Stimulated activated CD4-positive, alpha-beta T cell treated with anti-CD3 and anti-CD28 coated beads, Interleukin-1b, Interleukin-23, amount 100 ng/mL, for 48 hours (primary cell): ENCODE measurements around the gene KLF6.

ENCODE experiments used
- DNase-seq: peaks from one replicate; pipeline ENCODE4 v3.0.0-alpha.2; 2020

The KLF6 gene

DNA sequence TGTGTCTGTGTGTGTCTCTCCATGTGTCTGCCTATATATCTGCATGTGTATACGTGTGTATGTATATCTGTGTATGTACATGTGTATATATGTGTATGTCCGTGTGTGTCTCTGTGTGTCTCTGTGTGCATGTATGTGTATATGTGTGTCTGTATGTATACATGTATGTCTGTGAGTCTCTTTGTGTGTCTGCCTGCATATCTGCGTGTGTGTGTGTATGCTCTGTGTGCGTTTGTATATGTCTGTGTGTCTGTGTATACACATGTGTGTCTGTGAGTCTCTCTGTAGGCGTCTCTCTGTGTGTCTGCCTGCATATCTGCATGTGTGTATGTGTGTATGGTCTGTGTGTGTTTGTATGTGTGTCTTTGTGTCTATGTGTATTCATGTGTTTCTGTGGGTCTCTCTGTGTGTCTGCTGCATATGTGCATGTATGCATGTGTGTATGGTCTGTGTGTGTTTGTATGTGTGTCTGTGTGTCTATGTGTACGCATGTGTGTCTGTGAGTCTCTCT lies 23.7 kb upstream of the KLF6 start:
- no peak for DNase-seq

GRCh38 chr10:3807928-3808496 lies 23.0 kb upstream of the KLF6 start:
- DNase-seq: no peak

DNA sequence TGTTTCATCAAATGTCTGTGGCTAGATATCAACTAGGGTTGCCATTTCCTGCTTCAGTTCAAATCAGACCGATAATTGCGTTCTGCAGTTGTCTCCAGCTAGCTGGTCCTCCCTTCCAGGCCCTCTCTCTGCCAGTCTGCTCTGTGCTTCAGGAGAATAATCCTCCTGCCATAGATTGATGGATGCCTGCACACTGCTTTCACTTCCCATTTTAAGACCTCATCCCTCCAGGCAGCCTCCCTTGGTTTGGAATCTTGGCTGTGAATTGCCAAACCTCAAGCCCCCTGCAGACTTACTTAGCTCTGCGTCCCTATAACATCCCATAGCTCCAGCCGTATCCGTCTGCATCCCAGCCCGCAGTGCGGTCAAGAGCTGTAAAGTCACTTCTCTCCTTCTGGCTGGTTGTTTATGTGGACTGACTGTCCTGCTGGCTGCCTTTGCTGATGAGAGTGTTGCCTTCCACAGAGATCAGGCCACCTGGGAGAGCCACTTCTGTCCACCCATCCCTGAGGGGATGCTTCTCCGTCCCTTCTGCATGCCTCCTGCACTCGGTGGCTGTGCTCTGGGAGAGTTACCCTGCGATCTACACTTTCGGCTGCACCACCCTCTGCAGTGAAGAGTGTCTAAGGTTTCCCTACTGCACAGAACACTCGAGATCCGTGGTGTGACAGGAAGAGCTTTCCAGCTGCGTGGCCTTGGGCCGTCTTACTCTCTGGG lies 22.4 kb upstream of the KLF6 start:
- no peak for DNase-seq

DNA sequence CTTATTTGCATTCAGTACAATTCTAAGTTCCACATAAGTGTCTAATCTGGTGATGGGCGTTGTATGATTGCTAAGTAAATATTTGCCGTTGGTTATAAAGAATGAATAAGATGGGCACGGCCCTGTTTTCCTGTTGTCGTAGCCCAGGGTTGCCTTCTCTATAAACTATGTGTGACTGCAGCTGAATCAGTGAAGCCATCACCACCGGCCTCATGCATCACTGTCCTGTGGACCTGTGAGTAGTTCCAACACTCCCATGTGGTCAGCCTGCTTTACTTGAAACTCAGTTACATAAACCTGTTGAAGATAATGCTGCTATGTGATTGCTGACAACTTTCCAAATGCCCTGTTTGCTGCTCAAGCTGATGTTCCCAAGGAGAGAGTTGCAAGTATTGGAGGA lies 21.6 kb upstream of the KLF6 start:
- peak; percentile 43 for DNase-seq

DNA sequence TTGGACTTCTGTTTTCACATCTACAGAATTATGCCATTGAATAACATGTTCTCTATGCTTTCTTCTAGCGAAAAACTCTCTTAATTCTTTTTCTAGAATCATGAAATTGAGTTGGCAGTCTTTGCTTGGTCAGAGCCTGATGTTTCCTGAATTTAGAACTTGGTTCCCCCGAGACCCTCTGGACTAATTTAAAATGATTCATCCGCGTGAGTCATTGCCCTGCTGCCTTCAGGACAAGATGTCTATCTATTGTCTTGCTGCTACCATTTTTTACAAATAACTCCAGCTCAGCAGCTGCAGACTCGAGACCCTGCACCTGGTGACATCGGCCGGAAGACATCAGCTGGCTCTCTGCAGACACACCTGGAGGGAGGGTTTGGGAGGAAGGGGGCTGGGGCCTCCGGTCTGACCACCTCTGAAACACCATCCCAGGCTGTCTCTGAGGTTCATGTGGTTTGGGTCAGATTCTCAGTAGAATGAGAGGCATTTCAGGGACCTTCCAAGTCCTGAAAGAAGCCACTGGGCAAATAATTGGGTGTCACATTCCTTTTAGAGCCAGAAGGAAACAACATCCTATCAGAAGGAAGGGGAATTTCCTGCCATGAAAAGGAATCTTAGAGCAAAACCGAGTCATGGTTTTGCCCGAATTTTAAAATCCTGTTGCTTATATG lies 20.9 kb upstream of the KLF6 start:
- DNase-seq: peak; percentile 50

DNA sequence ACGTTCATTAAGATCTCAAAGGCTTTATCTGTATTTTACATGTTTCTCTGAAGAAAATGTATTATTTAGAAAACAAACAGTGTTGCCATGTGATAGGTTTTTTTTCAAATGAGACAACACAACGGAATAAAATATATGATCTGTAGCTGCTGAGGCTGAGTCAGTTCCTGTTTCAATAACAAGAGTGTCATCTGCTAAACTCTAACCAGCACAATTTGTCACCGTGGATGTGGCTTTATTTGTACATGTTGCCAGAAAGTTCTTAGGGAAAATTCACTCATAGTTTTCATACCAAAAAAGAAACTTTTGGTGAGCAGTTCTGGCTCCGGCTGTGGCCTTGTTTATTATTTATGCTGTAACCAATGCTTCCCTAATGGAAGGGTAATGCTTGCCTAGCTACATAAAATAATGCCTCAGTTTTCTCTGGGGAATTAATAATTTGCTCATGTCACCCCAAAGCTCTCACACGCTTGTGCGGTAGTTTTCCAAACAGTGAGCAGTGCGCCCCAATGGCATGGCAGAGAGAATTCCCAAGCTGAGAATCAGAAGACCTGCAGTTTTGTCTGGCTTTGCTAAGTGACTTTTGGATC lies 20.3 kb upstream of the KLF6 start:
- peak; percentile 66 for DNase-seq

DNA sequence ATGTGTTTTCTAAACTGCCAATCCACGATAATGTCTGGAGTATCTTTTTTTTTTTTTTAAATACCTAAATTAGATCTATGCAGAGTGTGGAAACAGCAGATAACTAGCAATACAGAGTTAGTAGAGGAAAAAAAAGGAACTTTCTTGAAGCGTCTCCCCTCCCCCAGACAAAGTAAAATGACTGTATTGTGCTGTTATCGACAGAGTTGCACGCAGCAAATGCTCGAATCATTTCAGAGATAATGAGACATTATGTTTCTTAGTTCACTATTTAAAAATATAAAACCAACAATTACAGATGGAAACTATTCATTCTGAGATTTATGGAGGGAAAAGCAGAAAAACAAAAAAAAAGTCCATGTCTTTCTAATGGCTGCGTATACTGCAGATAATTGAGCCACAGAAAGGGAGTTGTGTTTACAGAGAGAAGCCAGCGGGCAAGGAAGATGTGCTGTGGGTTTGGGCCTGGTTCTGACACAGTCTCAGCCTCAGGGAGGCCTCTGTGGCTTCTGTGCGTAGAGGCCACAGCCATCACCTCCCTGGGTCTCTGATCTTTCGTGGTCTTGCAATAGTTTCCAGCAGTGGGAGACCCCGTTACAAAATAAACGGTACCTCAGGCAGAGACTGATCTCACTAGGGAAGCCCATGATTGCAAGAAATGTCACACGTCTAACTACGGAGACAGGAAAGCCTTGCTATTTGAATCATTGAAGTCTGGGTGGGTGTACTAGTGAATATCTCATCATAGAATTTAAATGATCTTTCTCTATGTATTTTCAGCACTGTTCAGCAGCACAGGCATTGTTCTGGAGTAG lies 19.1 kb upstream of the KLF6 start:
- peak; percentile 76 for DNase-seq

GRCh38 chr10:3803295-3803926 lies 18.4 kb upstream of the KLF6 start:
- DNase-seq: peak; percentile 70

DNA sequence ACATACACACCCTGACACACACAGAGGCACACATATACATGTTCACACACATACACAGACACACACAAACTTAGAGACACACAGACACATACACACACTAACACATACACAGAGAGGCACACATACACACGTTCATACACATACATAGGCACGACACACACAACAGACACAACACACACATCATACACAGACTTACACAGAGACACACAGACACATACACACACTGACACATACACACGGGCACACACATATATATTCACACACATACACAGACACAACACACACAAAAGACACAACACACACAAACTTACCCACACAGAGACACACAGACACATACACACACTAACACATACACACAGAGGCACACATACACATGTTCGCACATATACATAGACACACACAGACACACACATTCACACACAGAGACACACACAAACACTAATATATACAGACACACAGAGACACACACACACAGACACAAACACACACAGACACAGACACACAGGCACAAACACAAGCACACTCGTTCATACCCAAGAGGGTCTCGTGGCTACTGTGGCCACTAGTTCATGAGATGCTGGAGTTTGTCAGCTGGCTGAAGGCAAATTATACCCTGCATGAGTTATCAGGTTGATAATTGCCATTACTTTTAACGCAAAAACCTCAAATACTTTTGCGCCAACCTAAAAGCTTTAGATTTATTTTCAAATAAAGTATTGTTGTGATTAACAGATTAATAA lies 17.7 kb upstream of the KLF6 start:
- DNase-seq: no peak

GRCh38 chr10:3801558-3802192 lies 16.7 kb upstream of the KLF6 start:
- DNase-seq: no peak

- no peak for DNase-seq
Measured at GRCh38 chr10:3800586-3800985, 15.6 kb upstream of the KLF6 start.

GRCh38 chr10:3797750-3798149 lies 12.7 kb upstream of the KLF6 start:
- no peak for DNase-seq

GRCh38 chr10:3793553-3793952 lies 8.5 kb upstream of the KLF6 start:
- DNase-seq: no peak

DNA sequence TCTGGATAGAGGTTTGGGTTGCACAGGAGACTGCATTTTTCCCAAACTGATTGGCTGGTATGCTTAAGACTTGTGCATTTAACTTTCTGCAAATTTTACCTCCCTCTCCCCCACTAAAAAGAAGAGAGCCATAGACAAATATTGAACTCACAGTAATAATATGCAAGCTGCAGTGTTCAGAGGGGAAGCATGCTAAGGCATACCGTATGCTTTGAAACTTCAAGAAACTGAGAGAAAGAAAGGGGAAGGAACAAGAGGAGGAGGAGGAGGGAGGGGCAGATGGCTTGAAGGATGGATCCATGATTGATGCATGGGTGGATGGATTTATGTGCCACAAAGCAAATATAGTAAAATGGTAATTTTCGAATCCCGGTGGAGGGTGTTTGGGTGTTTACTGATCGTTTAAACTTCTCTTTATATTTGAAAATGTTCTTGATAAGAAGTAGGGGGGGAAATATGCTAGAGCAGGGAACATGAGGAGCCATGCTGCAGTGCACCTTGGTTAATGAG lies 7.8 kb upstream of the KLF6 start:
- no peak for DNase-seq

DNA sequence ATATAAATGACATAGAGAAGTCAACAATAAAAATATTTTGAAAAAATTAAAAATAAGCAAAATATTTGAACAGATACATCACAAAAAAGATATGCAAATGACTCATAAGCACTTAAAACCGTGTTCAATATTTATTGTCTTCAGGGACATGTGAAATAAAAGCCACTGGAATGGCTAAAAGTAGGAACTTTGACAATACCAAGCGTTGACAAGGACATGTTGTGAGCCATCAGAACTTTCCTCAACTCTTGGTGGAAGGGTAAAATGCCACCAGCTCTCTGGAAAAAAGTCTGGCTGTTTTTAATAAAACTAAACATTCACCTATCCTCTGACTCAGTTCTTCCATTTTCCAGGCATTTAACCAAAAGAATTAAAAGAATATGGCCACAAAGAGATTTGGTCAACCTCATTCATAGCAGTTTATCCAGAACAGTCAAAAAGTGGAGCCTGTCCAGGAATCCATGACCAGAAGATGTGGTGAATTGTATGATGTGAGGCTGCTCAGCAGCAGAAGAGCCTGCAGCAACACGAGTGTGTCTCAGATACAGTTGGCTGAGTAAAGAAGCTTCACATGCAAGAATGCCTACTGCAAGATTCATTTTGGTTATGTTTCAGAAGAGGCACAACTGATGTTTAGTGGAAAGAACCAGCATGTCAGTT lies 7.1 kb upstream of the KLF6 start:
- no peak for DNase-seq

- DNase-seq: no peak
Measured at GRCh38 chr10:3790858-3791257, 5.8 kb upstream of the KLF6 start.

DNA sequence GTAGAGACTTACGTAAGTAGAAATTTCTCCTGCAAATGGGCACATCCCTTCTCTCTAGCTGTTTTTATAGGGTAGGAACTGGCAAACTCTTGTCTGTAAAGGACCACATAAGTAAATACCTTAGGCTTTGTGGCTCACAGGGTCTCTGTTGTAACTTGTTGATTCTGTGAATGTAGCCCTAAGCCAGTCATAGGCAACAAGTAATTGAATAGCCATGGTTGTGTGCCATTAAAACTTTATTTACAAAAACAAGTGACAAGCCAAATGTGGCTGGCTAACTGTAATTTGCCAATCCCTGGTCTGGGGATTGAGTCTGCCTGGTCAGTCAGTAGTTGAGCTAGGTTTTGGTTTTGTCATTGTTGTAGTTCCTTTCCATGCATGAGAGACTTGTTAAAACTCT lies 5.3 kb upstream of the KLF6 start:
- DNase-seq: no peak

DNA sequence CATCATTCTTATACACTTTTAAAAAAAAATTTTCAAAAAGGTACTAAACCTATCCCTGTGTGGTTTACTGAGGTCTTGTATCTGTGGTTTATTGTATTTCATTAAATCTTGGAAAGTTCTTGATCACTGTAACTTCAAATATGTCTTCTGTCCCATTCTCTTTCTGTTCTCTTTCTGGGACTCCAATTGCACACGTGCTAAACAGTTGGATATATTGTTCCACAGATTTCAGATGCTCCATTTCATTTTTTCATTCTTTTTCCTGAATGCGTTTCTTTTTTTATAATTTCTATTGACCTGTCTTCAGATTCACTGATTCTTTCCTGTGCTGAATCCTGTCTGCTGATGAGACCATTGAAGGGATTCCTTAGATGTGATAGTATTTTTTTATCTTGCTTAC lies 4.6 kb upstream of the KLF6 start:
- DNase-seq: no peak

- DNase-seq: no peak
Measured at GRCh38 chr10:3787816-3788215, 2.8 kb upstream of the KLF6 start.

GRCh38 chr10:3787016-3787400 lies 2.0 kb upstream of the KLF6 start:
- no peak for DNase-seq
